Parathyroid adenoma (tissue), 2 donors: ENCODE results near the gene TIMM50.

Experiments
- H2AFZ ChIP-seq: fragments of 300-600 bp; sonication (generic); one replicate; pipeline ENCODE4 v1.7.0; 2017; ENCODE audit warnings: antibody characterized with exemption, mild to moderate bottlenecking
- H3K27ac ChIP-seq: fragments of 300-600 bp; sonication (generic); one replicate; pipeline ENCODE4 v1.7.0; 2017
- H3K27me3 ChIP-seq: fragments of 300-600 bp; sonication (generic); one replicate; pipeline ENCODE4 v1.7.0; 2017; ENCODE audit warnings: low read length; ENCODE audit not compliant: control insufficient read depth, insufficient read depth
- H3K36me3 ChIP-seq: fragments of 300-600 bp; sonication (generic); one replicate; pipeline ENCODE4 v1.7.0; 2017; ENCODE audit warnings: low read length; ENCODE audit not compliant: control insufficient read depth, insufficient read depth
- H3K4me1 ChIP-seq: fragments of 300-600 bp; sonication (generic); one replicate; pipeline ENCODE4 v1.7.0; 2017; ENCODE audit warnings: control low read depth
- H3K4me2 ChIP-seq: fragments of 300-600 bp; sonication (generic); one replicate; pipeline ENCODE4 v1.7.0; 2017; ENCODE audit warnings: low read length
- H3K4me3 ChIP-seq: fragments of 300-600 bp; sonication (generic); one replicate; pipeline ENCODE4 v1.7.0; 2017; ENCODE audit warnings: low read depth, low read length
- H3K79me2 ChIP-seq: fragments of 300-600 bp; sonication (generic); one replicate; pipeline ENCODE4 v1.7.0; 2017; ENCODE audit warnings: control low read depth
- H3K9ac ChIP-seq: fragments of 300-600 bp; sonication (generic); one replicate; pipeline ENCODE4 v1.7.0; 2017; ENCODE audit warnings: mild to moderate bottlenecking
- H3K9me3 ChIP-seq: fragments of 300-600 bp; sonication (generic); one replicate; pipeline ENCODE4 v1.7.0; 2017; ENCODE audit warnings: low read length; ENCODE audit not compliant: control insufficient read depth
- TF ChIP-seq, protein P1 (sequence below): fragments of 300-600 bp; sonication (generic); IDR thresholded peaks from one replicate; pipeline ENCODE4 v1.7.0; 2017; ENCODE audit warnings: antibody characterized with exemption, mild to moderate bottlenecking
- donor health status: primary hyperparathyroidism.

TIMM50 gene

DNA sequence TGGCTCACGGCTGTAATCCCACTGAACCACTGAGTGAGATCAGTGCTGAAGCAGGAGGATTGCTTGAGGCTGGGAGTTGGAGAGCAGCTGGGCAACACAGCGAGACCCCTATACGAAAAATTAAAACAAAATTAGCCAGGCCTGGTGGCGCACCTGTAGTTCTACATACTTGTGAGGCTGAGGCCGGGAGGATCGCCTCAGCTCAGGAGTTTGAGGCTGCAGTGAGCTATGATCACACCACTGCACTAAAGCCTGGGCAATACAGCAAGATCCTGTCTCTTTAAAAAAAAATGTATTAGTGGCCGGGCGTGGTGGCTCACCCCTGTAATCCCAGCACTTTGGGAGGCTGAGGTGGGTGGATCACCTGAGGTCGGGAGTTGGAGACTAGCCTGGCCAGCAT is 28.0 kb downstream of the TIMM50 start:
- Histone ChIP-seq H3K4me1 (peaks cover 6% of the 10 kb centered on the region), H3K4me3 (no peak overlapping the region), H3K9me3 (no peaks in the 10 kb centered on the region), H3K36me3 (no peaks in the 10 kb centered on the region), H3K27ac (no peak overlapping the region), H3K79me2 (no peaks in the 10 kb centered on the region), H3K27me3 (no peaks in the 10 kb centered on the region), H3K9ac (no peak overlapping the region), H3K4me2 (no peak overlapping the region), H2AFZ (no peak overlapping the region)
- TF ChIP-seq, protein P1, sequence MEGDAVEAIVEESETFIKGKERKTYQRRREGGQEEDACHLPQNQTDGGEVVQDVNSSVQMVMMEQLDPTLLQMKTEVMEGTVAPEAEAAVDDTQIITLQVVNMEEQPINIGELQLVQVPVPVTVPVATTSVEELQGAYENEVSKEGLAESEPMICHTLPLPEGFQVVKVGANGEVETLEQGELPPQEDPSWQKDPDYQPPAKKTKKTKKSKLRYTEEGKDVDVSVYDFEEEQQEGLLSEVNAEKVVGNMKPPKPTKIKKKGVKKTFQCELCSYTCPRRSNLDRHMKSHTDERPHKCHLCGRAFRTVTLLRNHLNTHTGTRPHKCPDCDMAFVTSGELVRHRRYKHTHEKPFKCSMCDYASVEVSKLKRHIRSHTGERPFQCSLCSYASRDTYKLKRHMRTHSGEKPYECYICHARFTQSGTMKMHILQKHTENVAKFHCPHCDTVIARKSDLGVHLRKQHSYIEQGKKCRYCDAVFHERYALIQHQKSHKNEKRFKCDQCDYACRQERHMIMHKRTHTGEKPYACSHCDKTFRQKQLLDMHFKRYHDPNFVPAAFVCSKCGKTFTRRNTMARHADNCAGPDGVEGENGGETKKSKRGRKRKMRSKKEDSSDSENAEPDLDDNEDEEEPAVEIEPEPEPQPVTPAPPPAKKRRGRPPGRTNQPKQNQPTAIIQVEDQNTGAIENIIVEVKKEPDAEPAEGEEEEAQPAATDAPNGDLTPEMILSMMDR: no peak

DNA sequence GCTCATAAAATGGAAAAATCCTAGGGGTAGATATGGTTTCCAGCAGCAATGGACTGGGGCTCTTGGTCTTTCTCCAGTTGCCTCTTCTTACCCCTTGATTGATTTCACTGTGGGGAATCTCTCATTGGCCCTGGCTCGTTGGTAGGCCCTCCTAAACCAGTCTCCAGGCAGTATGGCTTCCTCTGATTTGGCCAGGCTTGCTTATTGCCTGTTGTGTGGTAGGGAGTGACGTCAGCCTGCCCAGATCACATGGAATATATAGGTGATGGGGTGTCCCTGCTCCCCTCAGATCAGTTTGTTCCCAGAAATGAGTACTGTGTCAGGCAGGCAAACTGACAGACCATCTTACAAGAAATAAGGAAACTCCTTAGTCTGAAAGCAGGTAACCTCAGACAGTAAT is 28.6 kb downstream of the TIMM50 start:
- H3K27me3 ChIP-seq: no peaks in the 10 kb centered on the region
- TF ChIP-seq, protein P1: no peak
- peaks cover 6% of the 10 kb centered on the region for H3K4me1 ChIP-seq
- H3K9ac ChIP-seq: no peak overlapping the region
- H2AFZ ChIP-seq: no peak overlapping the region
- no peak overlapping the region for H3K4me3 ChIP-seq
- no peak overlapping the region for H3K27ac ChIP-seq
- no peaks in the 10 kb centered on the region for H3K9me3 ChIP-seq
- no peaks in the 10 kb centered on the region for H3K36me3 ChIP-seq
- H3K79me2 ChIP-seq: no peaks in the 10 kb centered on the region
- H3K4me2 ChIP-seq: no peak overlapping the region

DNA sequence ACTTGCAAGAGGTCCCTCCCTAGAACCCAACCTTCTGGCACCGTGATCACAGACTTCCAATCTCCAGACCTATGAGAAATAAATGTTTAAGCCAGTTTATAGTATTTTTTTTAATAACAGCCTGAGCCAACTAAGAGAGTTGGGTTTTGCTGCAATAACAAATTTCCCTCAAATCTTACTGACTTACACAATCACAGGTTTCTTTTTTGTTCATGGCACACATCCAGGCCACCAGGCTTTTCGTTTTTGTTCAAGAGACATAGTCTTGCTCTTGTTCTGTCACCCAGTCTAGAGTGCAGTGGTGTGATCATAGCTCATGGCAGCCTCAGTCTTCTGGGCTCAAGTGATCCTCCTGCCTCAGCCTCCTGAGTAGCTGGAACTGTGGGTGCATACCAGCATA is 32.4 kb downstream of the TIMM50 start:
- Histone ChIP-seq H3K9ac (no peak overlapping the region), H3K4me1 (peaks cover 12% of the 10 kb centered on the region), H3K36me3 (no peaks in the 10 kb centered on the region), H3K27ac (no peak overlapping the region), H3K79me2 (no peaks in the 10 kb centered on the region), H3K4me2 (no peak overlapping the region), H3K4me3 (no peak overlapping the region), H3K27me3 (no peaks in the 10 kb centered on the region), H2AFZ (no peak overlapping the region), H3K9me3 (no peaks in the 10 kb centered on the region)
- TF ChIP-seq, protein P1: no peak

DNA sequence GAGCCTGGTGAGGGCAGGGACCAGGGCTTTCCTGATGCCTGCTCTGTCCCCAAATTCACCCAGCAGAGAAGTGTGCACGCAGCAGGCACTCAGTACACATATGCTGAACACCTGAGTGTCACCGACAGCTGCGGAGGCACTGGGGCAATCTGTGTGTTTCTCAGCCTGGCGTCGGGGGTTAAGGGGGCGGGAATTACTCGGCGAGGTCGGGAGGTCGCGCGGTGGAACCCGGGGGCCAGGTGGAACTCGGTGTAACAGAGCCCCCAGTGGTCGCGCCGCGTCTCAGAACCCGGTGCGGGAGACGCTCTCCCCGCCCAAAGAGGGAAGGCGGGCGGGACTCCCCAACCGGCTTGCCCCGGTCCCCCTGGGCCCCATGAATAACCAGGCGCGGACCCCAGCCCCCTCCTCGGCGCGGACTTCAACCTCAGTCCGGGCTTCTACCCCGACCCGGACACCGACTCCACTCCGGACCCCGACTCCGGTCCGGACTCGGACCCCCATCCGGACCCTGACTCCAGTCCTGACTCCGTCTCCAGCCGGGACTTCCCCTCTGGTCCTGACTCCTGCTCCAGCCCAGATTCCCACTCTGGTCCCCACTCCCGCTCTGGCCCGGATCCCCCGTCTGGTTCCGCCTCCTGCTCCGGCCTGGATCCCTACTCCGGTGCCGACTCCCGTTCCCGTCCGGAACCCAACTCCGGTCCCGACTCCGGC is 34.4 kb downstream of the TIMM50 start, which contains the start of gene SELENOV:
Gene SELENOV (plus strand): TSS at position 300 of the 711 bp plus-strand sequence. CDS start 74 bp downstream, at position 374.
- Histone ChIP-seq H2AFZ (peak within 1 kb of the TSS; percentile 98), H3K4me2 (peak within 1 kb of the TSS; percentile 91), H3K27me3 (no peaks in the 10 kb centered on the region), H3K4me3 (peak within 1 kb of the TSS; percentile 84), H3K36me3 (no peaks in the 10 kb centered on the region), H3K9me3 (no peaks in the 10 kb centered on the region), H3K4me1 (peaks cover 11% of the 10 kb centered on the region), H3K79me2 (no peaks in the 10 kb centered on the region), H3K9ac (peak within 1 kb of the TSS; percentile 78), H3K27ac (peak within 1 kb of the TSS; percentile 51)
- TF ChIP-seq, protein P1: peak; percentile 28
